GM12801 (cell line): ENCODE measurements around the gene TREX2.

Experiments
- CTCF ChIP-seq: IDR thresholded peaks from one replicate; pipeline ENCODE4 v1.5.1; 2011; ENCODE audit warnings: control low read depth; ENCODE audit not compliant: insufficient read length; ENCODE audit errors: extremely low read depth

TREX2 gene

DNA sequence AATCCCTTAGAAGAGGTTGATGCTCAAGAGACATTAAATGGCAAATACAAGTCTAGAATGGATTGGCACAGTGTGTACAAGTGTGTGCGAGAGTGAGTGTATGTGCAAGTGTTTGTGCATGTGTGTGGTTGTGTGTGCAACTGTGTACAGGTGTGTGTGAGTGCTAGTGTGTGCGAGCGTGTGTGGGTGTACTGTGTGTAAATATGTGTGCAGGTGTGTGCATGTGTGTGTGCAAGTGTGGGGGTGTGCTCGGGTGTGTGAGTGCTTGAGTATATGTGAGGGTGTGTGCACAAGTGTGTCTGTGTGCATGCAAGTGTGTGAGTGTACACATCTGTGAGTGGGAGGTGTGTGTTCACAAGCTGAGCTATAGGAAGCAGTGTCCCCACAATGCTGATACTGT lies 5.9 kb downstream of the TREX2 start:
- TF ChIP-seq CTCF = no peak

DNA sequence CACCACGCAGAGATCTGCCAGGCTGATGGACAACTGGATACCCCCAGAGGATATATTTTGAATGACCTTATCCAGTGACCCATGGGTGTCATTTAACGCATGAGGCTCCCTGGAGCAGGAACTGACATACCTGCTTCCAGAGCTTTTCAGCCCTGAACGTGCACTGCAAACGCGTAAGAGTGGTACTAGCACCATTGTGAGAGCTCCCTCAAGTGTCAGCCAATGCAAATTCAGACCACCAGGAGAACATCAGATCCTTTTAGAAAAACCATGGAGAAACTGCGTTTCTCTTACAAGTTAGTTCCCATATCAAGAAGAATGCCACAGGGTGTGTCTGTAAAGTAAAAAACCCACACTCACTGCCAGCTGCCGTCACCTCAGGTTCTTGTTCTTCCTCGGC lies 7.3 kb downstream of the TREX2 start:
- no peak for TF ChIP-seq CTCF

GRCh38 chrX:153435845-153436244 lies 10.0 kb downstream of the TREX2 start:
- no peak for TF ChIP-seq CTCF

DNA sequence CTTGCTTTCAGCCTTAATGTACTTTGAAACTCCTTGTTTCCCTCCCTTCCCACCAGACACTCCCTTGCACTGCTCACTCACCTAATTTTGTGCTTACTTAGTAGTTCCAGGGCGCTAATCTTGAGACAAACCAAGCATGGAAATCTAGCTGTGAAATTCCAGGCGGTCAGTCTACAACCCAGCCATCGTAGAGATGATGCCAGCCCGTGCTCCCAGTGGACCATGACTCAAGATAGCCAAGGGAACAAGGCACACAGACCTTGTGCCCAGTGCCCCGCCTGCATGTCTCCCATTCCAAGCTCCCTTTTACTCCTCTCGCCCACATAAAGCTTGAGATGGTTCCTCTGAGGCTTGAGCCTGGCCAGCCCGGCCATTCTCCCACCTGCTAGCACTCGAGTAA lies 11.1 kb downstream of the TREX2 start:
- TF ChIP-seq CTCF = no peak

DNA sequence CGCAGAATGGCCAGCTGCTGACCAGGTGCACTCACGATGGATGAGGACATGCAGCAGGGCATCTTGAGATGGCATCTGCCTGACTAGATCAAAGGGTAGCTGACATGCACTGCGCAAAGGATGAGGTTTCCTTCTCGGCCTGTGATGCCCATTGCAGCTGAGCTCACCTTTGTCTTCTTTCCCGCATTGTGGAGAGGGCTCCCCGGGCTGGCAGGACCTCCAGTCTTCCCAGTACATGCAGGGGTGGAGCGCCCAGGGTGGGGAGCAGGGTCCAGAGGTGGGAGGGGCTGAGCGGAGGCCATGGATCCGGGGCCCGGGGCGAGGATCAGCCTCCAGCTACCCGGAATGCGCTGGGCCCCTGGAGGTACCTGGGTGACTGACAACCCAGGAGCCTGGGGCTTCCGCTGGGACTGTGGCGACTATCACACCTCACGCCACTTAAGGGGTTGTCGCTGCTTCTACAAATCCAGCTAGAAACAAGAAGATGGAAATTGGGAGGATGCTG lies 12.0 kb downstream of the TREX2 start:
- no peak for TF ChIP-seq CTCF

- no peak for TF ChIP-seq CTCF
Observed at GRCh38 chrX:153433161-153433680, 12.6 kb downstream of the TREX2 start.

GRCh38 chrX:153430796-153431195 lies 15.1 kb downstream of the TREX2 start:
- no peak for TF ChIP-seq CTCF
